ENCODE data around the gene CMTM5.
"Not testable (repeated sequence)": the region's sequence is repeated elsewhere in the genome, so short reads cannot be mapped to it uniquely, and the experiment has no call there.

Gene CMTM5

GRCh38 chr14:23423657-23424056 lies 46.8 kb downstream of the CMTM5 start:
- TF ChIP-seq, protein P1, sequence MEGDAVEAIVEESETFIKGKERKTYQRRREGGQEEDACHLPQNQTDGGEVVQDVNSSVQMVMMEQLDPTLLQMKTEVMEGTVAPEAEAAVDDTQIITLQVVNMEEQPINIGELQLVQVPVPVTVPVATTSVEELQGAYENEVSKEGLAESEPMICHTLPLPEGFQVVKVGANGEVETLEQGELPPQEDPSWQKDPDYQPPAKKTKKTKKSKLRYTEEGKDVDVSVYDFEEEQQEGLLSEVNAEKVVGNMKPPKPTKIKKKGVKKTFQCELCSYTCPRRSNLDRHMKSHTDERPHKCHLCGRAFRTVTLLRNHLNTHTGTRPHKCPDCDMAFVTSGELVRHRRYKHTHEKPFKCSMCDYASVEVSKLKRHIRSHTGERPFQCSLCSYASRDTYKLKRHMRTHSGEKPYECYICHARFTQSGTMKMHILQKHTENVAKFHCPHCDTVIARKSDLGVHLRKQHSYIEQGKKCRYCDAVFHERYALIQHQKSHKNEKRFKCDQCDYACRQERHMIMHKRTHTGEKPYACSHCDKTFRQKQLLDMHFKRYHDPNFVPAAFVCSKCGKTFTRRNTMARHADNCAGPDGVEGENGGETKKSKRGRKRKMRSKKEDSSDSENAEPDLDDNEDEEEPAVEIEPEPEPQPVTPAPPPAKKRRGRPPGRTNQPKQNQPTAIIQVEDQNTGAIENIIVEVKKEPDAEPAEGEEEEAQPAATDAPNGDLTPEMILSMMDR (IDR thresholded peaks at IDR 0.05; ENCODE audit: extremely low read depth, missing control alignments), result no peak

GRCh38 chr14:23425169-23425568 lies 48.3 kb downstream of the CMTM5 start:
- TF ChIP-seq, protein P1 (IDR thresholded peaks at IDR 0.05; ENCODE audit: extremely low read depth, missing control alignments), result no peak
- no peak for DNase-seq (ENCODE audit: low spot score)

More at GRCh38 chr14:23423657-23424056, 46.8 kb downstream of the CMTM5 start:
- no peak for DNase-seq (ENCODE audit: low spot score)

DNA sequence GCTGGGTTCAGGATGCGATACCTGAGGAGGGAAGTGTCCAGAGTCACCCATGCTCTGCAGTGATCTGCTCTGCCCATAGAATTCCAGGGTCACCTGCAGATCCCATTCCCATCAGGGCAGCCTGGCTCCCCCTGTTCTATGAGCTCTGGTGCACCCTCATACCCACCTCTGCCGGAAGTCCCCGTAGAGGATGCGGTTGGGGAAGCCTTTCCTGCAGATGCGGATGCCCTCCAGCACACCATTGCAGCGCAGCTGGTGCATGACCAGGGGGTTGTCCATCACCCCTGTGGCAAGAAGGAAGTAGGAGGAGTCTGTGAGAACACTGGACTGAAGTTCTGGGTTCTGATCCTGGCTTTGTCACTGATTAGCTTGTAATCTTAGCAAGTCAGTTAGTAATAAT lies 49.0 kb downstream of the CMTM5 start:
- DNase-seq (ENCODE audit: low spot score), result not testable (repeated sequence)

- TF ChIP-seq, protein P1 (IDR thresholded peaks at IDR 0.05; ENCODE audit: extremely low read depth, missing control alignments), result no peak
These were observed 52.0 kb downstream of the CMTM5 start for GRCh38 chr14:23428686-23429495.

More at GRCh38 chr14:23428686-23429495, 52.0 kb downstream of the CMTM5 start:
- DNase-seq (ENCODE audit: low spot score), result no peak

All from GM20000 (cell line).